Metanephros (tissue), 2 donors: ENCODE measurements around the gene APOBEC3G. TPM values are rescaled to one million over a fixed set of nuclear protein-coding genes. Genes with fewer than 3 reads are reported as not detected.

Experiments
- small RNA-seq: library from RNA; depleted of rRNA; stranded (forward); fragments of <200 nt; gene quantifications from one replicate; pipeline ENCODE3, GENCODE V24; 2014; ENCODE audit warnings: low replicate concordance
- total RNA-seq: library from RNA; depleted of rRNA; stranded (reverse); fragments of >200 nt; gene quantifications from one replicate; pipeline ENCODE4 v1.2.3, GENCODE V29; 2014

The APOBEC3G gene
- 12.0 TPM for total RNA-seq

DNA sequence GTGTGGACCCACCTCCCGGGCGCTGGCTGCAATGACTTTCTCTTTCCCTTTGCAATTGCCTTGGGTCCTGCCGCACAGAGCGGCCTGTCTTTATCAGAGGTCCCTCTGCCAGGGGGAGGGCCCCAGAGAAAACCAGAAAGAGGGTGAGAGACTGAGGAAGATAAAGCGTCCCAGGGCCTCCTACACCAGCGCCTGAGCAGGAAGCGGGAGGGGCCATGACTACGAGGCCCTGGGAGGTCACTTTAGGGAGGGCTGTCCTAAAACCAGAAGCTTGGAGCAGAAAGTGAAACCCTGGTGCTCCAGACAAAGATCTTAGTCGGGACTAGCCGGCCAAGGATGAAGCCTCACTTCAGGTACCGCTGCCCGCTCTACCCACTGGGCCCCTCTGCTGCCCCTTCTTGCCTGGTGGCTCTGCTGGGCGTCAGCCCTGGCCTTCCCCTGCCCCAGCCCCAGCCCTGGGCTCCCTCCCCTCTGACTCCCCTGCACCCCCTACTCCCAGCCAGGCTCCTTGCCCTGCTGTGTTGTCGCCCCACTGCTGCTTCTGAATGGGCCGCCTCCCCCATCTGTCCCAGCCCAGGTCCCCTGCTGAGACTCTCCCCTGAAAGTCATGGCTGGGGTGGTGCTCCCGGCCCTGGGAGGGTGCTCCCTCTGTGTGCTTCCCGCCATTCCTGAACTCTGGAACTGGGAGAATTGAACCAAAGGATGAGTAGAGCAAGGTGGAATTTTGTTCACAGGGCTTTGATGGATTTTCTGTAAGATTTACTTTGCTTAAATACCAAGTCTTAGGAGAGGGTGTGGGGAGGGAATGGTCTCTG, at the start of gene APOBEC3G:
APOBEC3G (plus strand) TSS at position 250 of the 815 bp plus-strand sequence; CDS start at position 337, 87 bp downstream.

GRCh38 chr22:39040538-39041296, 36.4 kb upstream of the APOBEC3G start, which contains the start of gene APOBEC3F:
TSS of gene APOBEC3F (plus strand) at chr22:39040864. CDS start at chr22:39040961, 97 bp downstream.

DNA sequence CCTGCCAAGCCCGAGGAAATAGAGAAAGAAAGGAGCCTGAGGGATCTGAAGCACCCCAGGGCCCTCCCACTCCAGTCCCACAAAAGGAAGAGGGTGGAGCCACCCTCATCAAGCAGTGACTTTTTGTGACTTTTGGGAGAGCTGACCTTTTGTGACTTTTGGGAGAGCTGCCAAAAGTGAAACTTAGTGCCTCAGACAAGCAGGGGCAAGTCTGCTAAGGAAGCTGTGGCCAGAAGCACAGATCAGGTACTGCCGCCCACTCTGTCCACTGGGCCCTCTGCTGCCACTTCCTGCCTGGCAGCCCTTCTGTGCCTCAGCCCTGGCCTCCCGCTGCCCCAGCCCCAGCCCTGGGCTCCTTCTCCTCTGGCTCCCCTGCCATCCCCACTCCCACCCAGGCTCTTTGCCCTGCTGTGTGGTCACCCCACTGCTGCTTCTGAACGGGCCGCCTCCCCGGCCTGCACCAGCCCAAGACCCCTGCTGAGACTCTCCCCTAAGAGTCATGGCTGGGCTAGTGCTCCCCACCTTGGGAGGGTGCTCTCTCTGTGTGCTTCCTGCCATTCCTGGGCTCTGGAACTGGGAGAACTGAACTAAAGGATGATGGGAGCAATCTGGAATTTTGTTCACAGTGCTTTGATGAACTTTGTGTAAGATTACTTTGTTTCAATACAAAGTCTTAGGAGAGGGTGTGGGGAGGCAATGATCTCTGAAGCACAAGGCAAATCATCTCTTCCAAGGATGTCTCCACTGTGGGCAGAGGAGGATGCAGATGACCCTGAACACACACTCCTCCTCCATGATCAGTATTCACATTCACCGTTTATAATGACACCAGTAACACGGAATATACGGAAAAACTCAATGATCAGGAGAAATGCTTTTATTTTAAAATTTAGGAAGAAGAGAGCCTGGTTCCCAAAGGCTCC, 20.3 kb downstream of the APOBEC3G start, which contains the start of gene APOBEC3H:
APOBEC3H (plus strand) TSS at position 147 of the 923 bp plus-strand sequence. CDS start 3,035 bp downstream, outside the sequence.

Small RNAs within 50 kb of the gene (small RNA-seq; reads per million reads assigned to genes)
- not detected for gene AL022318.2
- not detected for gene COX5BP7

Other genes with a start within 250 kb of the APOBEC3G start
- gene NPTXR, start 233.2 kb upstream of the APOBEC3G start, total RNA-seq, result 6.9 TPM
- 33.5 TPM for gene CBX6, start 205.1 kb upstream of the APOBEC3G start, total RNA-seq
- 2.5 TPM for gene APOBEC3A, start 119.7 kb upstream of the APOBEC3G start, total RNA-seq
- 2.6 TPM for gene APOBEC3B, start 94.9 kb upstream of the APOBEC3G start, total RNA-seq
- 4.4 TPM for gene APOBEC3C, start 63.0 kb upstream of the APOBEC3G start, total RNA-seq
- gene APOBEC3D, start 56.1 kb upstream of the APOBEC3G start, total RNA-seq, result 1.1 TPM
- 7.5 TPM for gene APOBEC3F, start 36.4 kb upstream of the APOBEC3G start, total RNA-seq
- 0.18 TPM for gene APOBEC3H, start 20.0 kb downstream of the APOBEC3G start, total RNA-seq
- gene CBX7, start 75.4 kb downstream of the APOBEC3G start, total RNA-seq, result 14.7 TPM
- 15.8 TPM for gene PDGFB, start 167.7 kb downstream of the APOBEC3G start, total RNA-seq
- 3,148 TPM for gene RPL3, start 242.3 kb downstream of the APOBEC3G start, total RNA-seq